AG04449 (cell line): ENCODE data around the gene ETF1.
A peak's percentile ranks its signal among the peaks of the same experiment; 100 is the strongest.

Experiments used
- CTCF ChIA-PET: fragments of 350-600 bp; formaldehyde crosslinking; extraction: SDS; loops from one replicate; lab custom pipeline; 2021; ENCODE audit warnings: antibody characterized with exemption; lab: Yijun Ruan, JAX
- POLR2A ChIA-PET: fragments of 400-600, 350-600 bp; formaldehyde crosslinking; extraction: SDS; loops from one replicate; lab custom pipeline; 2020; ENCODE audit warnings: antibody characterized with exemption, inconsistent platforms; lab: Yijun Ruan, JAX
- DNase-seq: peaks from one replicate; pipeline ENCODE4 v3.0.0-alpha.2; 2010; ENCODE audit warnings: low read depth, low spot score
- H3K4me3 ChIP-seq: 2 replicates; pipeline ENCODE4 v1.5.1; 2011; ENCODE audit warnings: low read depth, mild to moderate bottlenecking, control low read depth, low read length
- TF ChIP-seq, protein P1 (sequence below): IDR thresholded peaks from one replicate; pipeline ENCODE4 v1.5.1; 2011; ENCODE audit warnings: mild to moderate bottlenecking, moderate library complexity, low read length, control low read depth, inconsistent platforms; ENCODE audit not compliant: insufficient read depth; ENCODE audit errors: missing control alignments

Gene ETF1

DNA sequence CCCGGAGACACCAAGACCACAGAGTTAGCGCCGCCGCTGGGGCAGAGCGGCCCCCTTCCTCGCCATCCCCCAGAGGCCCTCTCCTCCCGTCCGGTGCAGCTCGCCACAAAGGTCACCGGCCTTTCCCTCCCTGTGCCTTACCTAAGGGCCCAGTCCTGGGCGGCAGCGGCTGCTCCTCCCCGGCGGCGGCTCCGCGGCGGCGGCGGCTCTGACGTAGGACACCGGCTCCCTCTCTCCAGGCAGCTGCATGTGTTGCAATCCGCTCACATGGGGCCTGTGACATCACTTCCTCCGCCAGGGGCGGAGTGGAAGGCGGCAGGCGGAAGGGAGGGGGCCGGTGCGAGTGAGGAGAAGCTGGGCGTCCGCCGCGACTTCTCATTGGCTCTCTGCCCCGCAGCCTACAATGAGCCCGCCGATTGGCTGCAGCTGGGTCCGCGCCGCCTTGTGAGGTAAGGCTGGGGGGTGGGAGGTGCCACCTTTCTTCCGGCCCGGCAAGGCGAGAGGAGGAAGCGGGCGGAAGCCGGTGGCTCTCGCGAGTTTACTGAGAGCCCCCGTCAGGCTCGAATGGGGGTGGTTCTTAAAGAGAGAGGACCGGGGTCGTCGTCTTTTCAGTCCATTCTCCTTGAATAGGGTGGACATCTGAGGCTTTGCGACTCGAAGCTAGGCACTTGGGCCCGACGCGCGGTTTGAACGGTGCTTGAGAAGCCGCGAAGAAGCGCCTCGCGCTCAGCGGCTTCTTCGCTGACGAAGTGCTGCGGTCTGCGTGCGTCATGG is at the start of gene ETF1:
Gene ETF1 (minus strand): TSS at position 281 of the 774 bp plus-strand sequence. CDS start 318 bp downstream, outside the sequence.
- TF ChIP-seq, protein P1, sequence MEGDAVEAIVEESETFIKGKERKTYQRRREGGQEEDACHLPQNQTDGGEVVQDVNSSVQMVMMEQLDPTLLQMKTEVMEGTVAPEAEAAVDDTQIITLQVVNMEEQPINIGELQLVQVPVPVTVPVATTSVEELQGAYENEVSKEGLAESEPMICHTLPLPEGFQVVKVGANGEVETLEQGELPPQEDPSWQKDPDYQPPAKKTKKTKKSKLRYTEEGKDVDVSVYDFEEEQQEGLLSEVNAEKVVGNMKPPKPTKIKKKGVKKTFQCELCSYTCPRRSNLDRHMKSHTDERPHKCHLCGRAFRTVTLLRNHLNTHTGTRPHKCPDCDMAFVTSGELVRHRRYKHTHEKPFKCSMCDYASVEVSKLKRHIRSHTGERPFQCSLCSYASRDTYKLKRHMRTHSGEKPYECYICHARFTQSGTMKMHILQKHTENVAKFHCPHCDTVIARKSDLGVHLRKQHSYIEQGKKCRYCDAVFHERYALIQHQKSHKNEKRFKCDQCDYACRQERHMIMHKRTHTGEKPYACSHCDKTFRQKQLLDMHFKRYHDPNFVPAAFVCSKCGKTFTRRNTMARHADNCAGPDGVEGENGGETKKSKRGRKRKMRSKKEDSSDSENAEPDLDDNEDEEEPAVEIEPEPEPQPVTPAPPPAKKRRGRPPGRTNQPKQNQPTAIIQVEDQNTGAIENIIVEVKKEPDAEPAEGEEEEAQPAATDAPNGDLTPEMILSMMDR, result no peak
- ChIA-PET POLR2A (interaction anchor here (0.7 to 3.7 kb wide), 8 partner anchors 9 to 95 kb away, joined by 3 to 36 read pairs (median 4); partner anchors contain the start of genes EGR1 and HSPA9), CTCF (interaction anchor here (1.0 to 2.8 kb wide), 15 partner anchors 8 to 799 kb away, joined by 3 to 13 read pairs (median 4); partner anchors contain the start of genes EGR1 and PAIP2)
- DNase-seq, result peak; percentile 97
- H3K4me3 ChIP-seq, result peak within 1 kb of the TSS; percentile 97

DNA sequence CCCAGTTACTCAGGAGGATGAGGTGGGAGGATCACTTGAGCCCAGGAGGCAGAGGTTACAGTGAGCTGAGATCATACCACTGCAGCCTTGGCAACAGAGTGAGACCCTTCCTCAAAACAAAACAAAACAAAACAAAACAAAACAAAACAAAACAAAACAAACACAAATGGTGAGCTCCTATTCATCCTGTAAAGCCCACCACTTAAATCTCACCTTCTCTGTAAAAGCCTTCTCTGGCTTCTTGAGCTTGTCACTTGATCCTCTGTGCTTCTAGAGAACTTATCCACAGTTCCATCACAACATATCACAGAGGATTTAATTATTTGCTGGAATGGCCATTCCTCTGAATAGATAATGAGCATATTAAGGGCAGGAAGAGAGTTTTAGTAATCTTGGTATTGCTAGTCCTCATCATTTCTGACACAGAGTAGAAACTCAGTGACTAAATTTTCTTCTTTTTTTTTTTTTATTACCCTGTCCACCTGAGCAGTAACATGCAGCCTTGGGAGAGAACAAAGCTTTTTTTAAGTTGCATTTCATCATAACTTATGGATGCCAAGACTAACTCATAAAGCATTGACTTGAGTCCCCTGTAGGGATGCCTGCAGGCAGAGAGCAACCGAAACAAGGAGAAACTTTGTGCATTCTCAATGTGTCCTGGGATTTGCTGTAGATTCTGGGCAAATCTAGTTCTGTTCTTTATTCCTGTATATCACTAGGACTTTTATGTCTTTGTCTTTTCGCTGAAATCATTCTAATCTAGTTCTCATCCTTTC is 45.2 kb upstream of the ETF1 start:
- no peak for DNase-seq
- CTCF ChIA-PET, result interaction anchor here (1.8 to 2.4 kb wide), 2 partner anchors 9 to 11 kb away, joined by 4 to 10 read pairs; no protein-coding TSS in a partner anchor
- POLR2A ChIA-PET, result no interaction called here
- TF ChIP-seq, protein P1, result no peak
- no peak overlapping the region for H3K4me3 ChIP-seq

DNA sequence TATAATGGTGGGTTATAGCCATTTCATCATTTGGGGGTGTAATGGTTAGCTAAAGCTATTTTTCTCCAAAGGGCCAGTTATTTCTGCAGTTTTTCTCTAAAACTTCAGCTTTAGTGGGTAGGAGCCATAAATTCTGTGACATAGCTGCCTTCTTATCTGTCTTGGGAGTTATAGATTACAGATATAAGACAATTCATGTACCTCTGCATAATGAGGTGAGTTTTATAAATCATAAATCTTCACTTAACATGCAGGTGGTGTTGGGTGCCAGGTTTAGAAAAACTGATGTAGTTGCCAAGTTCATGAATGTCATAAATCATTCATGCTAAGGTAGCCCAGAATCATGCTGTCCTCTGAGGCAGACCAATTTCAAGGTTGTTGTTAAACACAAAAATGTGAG is 42.1 kb upstream of the ETF1 start:
- POLR2A ChIA-PET, result no interaction called here
- TF ChIP-seq, protein P1, result no peak

DNA sequence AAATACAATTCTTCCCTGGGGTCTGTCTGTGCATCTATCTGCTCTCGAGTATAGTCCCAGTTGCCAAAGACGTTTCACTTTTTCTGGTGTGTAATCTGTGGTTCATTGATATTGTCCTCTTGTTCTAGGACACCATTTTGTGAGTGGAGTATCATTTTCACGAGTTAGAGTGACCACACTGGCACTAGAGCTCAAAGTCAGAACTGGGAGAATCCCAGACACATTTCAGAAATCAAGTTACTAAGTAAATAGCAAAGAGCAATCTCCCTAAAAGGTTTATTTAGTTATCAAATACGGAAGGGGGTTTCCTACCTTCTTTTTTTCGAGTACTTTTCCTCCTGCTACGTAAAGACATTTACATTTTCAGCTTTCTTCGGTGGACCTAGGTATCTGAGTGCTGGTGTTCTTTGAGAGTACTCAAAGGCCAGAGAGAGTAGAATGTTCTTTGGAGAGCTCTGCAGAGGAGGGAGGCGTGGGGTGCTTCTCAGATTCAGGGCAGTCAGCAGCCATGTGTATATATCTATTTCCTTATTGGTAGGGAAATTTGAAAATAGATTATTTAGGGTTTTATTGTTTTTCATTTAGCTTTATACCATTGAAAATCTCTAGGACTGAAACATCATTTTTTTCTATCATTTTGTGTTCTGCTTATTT is 41.1 kb upstream of the ETF1 start:
- POLR2A ChIA-PET, result no interaction called here
- TF ChIP-seq, protein P1, result no peak
- no peak overlapping the region for H3K4me3 ChIP-seq
- DNase-seq, result no peak
- CTCF ChIA-PET, result interaction anchor here (0.7 to 1.5 kb wide), 8 partner anchors 8 to 679 kb away, joined by 3 read pairs; no protein-coding TSS in a partner anchor

More for the DNA sequence above, 42.1 kb upstream of the ETF1 start:
- DNase-seq, result no peak
- CTCF ChIA-PET, result interaction anchor here (0.9 to 1.5 kb wide), 5 partner anchors 10 to 187 kb away, joined by 3 read pairs; partner anchors contain the start of gene HSPA9
- no peak overlapping the region for H3K4me3 ChIP-seq

DNA sequence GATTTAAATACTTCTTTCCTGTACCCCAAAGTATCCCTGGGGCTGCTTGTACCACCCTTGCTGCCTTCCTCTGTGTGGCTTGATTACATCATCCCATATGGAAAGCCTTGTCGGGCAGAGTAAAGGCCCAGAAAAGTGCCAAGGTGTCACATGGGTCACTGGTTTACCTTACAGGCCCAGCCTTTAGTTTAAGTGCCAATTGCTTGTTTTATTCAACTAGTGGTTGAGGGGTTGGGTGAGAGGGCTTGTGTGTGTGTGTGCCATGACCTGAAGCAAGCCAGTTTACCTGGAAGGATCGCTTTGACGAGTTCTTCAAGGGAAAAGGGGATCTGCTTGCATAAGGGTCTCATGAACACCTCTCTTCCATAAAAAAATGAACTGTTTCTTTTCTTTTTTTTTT is 39.9 kb upstream of the ETF1 start:
- ChIA-PET POLR2A (no interaction called here), CTCF (interaction anchor here (1.2 kb wide), 1 partner anchor 680 kb away, joined by 3 read pairs; no protein-coding TSS in a partner anchor)
- TF ChIP-seq, protein P1, result no peak
- no peak for DNase-seq
- no peak overlapping the region for H3K4me3 ChIP-seq
